ENCODE results near the gene ATF7IP2. TPM values are rescaled to one million over a fixed set of nuclear protein-coding genes. Genes with fewer than 3 reads are reported as not detected.

Gene ATF7IP2
- total and polyA plus RNA-seq, 9 of the 15 experiments (the other 6 are each of a cell fraction or from before 2014, with no cell fraction given): 131 to 515 (median 196) TPM

DNA sequence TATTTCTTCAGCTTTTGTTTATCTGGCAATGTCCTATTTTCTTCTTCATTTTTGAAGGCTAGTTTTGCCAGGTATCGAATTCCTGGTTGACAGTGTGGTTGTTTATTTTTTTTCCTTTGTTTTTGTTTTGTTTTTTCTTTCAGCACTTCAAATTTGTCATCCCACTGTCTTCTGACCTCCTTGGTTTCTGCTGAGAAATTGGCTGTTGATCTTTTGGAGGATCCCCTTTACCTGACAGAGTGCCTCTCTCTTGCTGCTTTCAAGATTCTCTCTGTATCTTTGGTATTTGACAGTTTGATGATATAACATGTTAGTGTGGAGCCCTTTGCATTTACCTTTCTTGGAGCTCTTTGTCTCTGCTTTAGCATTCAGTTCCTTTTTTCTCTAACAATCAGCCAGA is 9.6 kb upstream of the ATF7IP2 start (continued):
- no peak for TF ChIP-seq PHF8 (IDR thresholded peaks at IDR 0.05; ENCODE audit: borderline replicate concordance, low read length)
- no peak for TF ChIP-seq FOXK2 (conservative IDR thresholded peaks at IDR 0.05 in 1 of 2, IDR thresholded peaks at IDR 0.05 in 1 of 2; ENCODE audit: low read depth in 2 of 2)
- no peak for TF ChIP-seq SMARCB1 (IDR thresholded peaks at IDR 0.05; ENCODE audit: insufficient read length, low read depth)
- TF ChIP-seq, protein P1, sequence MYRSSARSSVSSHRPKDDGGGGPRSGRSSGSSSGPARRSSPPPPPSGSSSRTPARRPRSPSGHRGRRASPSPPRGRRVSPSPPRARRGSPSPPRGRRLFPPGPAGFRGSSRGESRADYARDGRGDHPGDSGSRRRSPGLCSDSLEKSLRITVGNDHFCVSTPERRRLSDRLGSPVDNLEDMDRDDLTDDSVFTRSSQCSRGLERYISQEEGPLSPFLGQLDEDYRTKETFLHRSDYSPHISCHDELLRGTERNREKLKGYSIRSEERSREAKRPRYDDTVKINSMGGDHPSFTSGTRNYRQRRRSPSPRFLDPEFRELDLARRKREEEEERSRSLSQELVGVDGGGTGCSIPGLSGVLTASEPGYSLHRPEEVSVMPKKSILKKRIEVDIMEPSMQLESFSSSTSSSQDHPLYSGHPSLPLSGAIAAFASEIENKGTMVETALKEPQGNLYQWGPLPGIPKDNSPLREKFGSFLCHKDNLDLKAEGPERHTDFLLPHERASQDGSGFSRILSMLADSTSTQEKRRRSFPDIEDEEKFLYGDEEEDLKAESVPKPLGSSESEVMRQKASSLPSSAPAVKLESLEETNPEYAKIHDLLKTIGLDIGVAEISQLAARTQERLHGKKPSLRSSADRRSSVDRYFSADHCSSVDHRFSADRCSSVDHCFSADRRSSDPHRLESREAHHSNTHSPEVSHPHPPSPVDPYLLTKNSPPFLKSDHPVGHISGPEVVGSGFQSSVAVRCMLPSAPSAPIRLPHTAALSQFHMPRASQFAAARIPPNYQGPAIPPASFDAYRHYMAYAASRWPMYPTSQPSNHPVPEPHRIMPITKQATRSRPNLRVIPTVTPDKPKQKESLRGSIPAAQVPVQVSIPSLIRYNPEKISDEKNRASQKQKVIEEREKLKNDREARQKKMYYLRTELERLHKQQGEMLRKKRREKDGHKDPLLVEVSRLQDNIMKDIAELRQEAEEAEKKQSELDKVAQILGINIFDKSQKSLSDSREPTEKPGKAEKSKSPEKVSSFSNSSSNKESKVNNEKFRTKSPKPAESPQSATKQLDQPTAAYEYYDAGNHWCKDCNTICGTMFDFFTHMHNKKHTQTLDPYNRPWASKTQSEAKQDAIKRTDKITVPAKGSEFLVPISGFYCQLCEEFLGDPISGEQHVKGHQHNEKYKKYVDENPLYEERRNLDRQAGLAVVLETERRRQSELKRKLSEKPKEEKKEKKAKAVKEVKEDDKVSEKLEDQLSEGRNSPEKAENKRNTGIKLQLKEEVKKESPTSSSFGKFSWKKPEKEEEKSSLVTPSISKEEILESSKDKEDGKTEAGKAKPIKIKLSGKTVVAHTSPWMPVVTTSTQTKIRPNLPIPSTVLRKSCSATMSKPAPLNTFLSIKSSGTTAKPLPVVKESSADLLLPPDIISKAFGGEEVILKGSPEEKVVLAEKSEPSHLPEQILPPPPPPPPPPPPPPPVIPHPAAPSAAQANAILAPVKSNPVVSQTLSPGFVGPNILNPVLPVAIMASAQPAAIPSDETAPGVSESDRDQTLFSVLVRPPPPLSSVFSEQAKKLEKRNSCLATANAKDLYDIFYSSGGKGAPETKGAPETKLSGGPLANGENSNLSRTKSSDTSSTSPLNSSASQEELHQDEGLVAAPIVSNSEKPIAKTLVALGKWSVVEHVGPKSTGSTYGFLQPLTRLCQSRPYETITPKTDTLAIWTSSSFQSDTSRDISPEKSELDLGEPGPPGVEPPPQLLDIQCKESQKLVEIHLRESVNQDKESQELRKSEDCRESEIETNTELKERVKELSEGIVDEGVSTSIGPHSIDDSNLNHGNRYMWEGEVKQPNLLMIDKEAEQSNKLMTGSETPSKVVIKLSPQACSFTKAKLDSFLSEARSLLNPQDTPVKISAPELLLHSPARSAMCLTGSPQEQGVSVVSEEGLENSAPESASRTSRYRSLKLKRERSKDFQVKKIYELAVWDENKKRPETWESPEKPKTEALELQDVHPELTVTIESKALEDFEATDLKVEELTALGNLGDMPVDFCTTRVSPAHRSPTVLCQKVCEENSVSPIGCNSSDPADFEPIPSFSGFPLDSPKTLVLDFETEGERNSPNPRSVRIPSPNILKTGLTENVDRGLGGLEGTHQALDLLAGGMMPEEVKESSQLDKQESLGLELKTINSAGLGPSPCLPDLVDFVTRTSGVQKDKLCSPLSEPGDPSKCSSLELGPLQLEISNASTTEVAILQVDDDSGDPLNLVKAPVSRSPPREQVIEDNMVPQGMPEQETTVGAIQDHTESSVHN (IDR thresholded peaks at IDR 0.05; ENCODE audit: borderline replicate concordance in 1 of 2, low read depth in 1 of 2): no peak
- peak; percentile 61 for TF ChIP-seq ZNF280A (IDR thresholded peaks at IDR 0.05; ENCODE audit: low read depth, partially characterized antibody)
- TF ChIP-seq SIRT6 (IDR thresholded peaks at IDR 0.05; ENCODE audit: low read depth, low read length): no peak
- TF ChIP-seq RAD21 (CRISPR knock-in tag; conservative IDR thresholded peaks at IDR 0.05 in 1 of 2, IDR thresholded peaks at IDR 0.05 in 1 of 2): no peak
- TF ChIP-seq ZNF583 (CRISPR knock-in tag; IDR thresholded peaks at IDR 0.05): no peak
- peak in 1 of 2 experiments; percentile 78; a peak in 1 of 3 replicates for TF ChIP-seq CBX3 (IDR thresholded peaks at IDR 0.05; ENCODE audit: borderline replicate concordance in 1 of 2, low read length in 2 of 2)
- TF ChIP-seq RBM34 (IDR thresholded peaks at IDR 0.05; ENCODE audit: borderline replicate concordance, insufficient read depth, low read length): no peak
- no peak for TF ChIP-seq ZNF518B (CRISPR knock-in tag; IDR thresholded peaks at IDR 0.05)
- no peak for TF ChIP-seq ZKSCAN1 (IDR thresholded peaks at IDR 0.05; ENCODE audit: low read depth, low read length)
- no peak for TF ChIP-seq ARID1B (IDR thresholded peaks at IDR 0.05)
- TF ChIP-seq RBFOX2 (IDR thresholded peaks at IDR 0.05; ENCODE audit: low read depth, low read length): no peak
- no peak for TF ChIP-seq DPF2 (IDR thresholded peaks at IDR 0.05)
